CD4-positive, alpha-beta T cell treated with Interleukin-4 for 4 hours (primary cell): ENCODE data around the gene PCAT6.
A peak's percentile ranks its signal among the peaks of the same experiment; 100 is the strongest.
"Not testable (repeated sequence)": the region's sequence is repeated elsewhere in the genome, so short reads cannot be mapped to it uniquely, and the experiment has no call there.

Experiments
- DNase-seq: peaks from one replicate; pipeline ENCODE4 v3.0.0-alpha.2; 2020

PCAT6 gene

GRCh38 chr1:202810615-202811295, at the start of gene PCAT6:
Gene PCAT6 (plus strand): TSS chr1:202810954.
- DNase-seq = peak; percentile 91

- no peak for DNase-seq
Measured at GRCh38 chr1:202762019-202762418, 48.7 kb upstream of the PCAT6 start.

GRCh38 chr1:202765721-202766120, 45.0 kb upstream of the PCAT6 start:
- DNase-seq = no peak

- DNase-seq = no peak
Measured at GRCh38 chr1:202770135-202770534, 40.6 kb upstream of the PCAT6 start.

GRCh38 chr1:202781180-202781579, 29.6 kb upstream of the PCAT6 start:
- DNase-seq = no peak

- DNase-seq = no peak
Measured at GRCh38 chr1:202786804-202787203, 23.9 kb upstream of the PCAT6 start.

GRCh38 chr1:202788800-202789199, 22.0 kb upstream of the PCAT6 start:
- no peak for DNase-seq

GRCh38 chr1:202791077-202791747, 19.5 kb upstream of the PCAT6 start:
- DNase-seq = no peak

GRCh38 chr1:202794051-202794740, 16.6 kb upstream of the PCAT6 start:
- no peak for DNase-seq

- not testable (repeated sequence) for DNase-seq
Measured at GRCh38 chr1:202794931-202795330, 15.8 kb upstream of the PCAT6 start.

GRCh38 chr1:202796670-202797069, 14.1 kb upstream of the PCAT6 start:
- no peak for DNase-seq

GRCh38 chr1:202798260-202798659, 12.5 kb upstream of the PCAT6 start:
- no peak for DNase-seq

GRCh38 chr1:202798792-202799331, 11.9 kb upstream of the PCAT6 start:
- DNase-seq = no peak

GRCh38 chr1:202800742-202801141, 10.0 kb upstream of the PCAT6 start:
- DNase-seq = no peak

- DNase-seq = no peak
Measured at GRCh38 chr1:202801175-202801574, 9.6 kb upstream of the PCAT6 start.

GRCh38 chr1:202802034-202802433, 8.7 kb upstream of the PCAT6 start:
- no peak for DNase-seq

GRCh38 chr1:202802998-202803932, 7.5 kb upstream of the PCAT6 start:
- no peak for DNase-seq

GRCh38 chr1:202804126-202804525, 6.6 kb upstream of the PCAT6 start:
- DNase-seq = no peak

- DNase-seq = peak; percentile 40
Measured at GRCh38 chr1:202805886-202806844, 4.6 kb upstream of the PCAT6 start.

GRCh38 chr1:202806845-202807450, 3.8 kb upstream of the PCAT6 start:
- DNase-seq = no peak

- peak; percentile 15 for DNase-seq
Measured at GRCh38 chr1:202807451-202807925, 3.3 kb upstream of the PCAT6 start.
